ENCODE measurements around the gene GRK5. TPM values are rescaled to one million over a fixed set of nuclear protein-coding genes. Genes with fewer than 3 reads are reported as not detected.

The GRK5 gene
- total and polyA plus RNA-seq, 8 donors, result 10.9 to 95.9 (median 34.0) TPM

DNA sequence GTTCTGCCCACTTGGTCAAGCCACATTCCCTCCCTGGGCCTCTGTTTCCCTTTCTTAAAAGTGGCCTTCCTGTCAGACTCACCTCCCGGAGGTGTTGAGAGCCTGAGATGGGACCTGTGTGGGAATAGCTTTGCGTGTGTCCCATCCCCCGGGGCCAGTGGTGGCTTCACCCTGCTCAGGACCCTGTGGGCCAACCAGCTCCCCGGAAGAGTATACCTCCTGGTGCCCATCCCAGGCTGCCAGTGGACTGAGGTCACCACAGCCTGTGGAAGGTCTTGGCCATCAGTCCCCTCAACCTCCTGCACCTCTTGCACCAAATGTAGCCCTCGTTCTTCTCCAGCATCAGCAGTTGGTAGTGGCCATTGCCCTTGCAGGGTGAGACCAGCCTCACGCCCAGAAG, 190.0 kb downstream of the GRK5 start:
- TF ChIP-seq, protein P1, sequence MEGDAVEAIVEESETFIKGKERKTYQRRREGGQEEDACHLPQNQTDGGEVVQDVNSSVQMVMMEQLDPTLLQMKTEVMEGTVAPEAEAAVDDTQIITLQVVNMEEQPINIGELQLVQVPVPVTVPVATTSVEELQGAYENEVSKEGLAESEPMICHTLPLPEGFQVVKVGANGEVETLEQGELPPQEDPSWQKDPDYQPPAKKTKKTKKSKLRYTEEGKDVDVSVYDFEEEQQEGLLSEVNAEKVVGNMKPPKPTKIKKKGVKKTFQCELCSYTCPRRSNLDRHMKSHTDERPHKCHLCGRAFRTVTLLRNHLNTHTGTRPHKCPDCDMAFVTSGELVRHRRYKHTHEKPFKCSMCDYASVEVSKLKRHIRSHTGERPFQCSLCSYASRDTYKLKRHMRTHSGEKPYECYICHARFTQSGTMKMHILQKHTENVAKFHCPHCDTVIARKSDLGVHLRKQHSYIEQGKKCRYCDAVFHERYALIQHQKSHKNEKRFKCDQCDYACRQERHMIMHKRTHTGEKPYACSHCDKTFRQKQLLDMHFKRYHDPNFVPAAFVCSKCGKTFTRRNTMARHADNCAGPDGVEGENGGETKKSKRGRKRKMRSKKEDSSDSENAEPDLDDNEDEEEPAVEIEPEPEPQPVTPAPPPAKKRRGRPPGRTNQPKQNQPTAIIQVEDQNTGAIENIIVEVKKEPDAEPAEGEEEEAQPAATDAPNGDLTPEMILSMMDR (IDR thresholded peaks at IDR 0.05), result no peak
- TF ChIP-seq POLR2AphosphoS5 (IDR thresholded peaks at IDR 0.05), result no peak
- TF ChIP-seq POLR2A (IDR thresholded peaks at IDR 0.05), result no peak
- TF ChIP-seq EP300 (IDR thresholded peaks at IDR 0.05), result no peak
- WGBS, 5 donors, result 88 to 94% (median 90%) methylated on average over 6 of the region's 6 CpGs
- intact Hi-C loops (cut with DNase I; ENCODE audit: low total_unique reads), result no loop called here
- no peak overlapping the region for H3K4me3 ChIP-seq
- H3K4me1 ChIP-seq, result peaks cover 0 to 34% (median 14%) of the 10 kb centered on the region in 4 donors
- H3K36me3 ChIP-seq, result peaks cover 6 to 37% (median 37%) of the 10 kb centered on the region in 4 donors
- H3K9me3 ChIP-seq, result no peaks in the 10 kb centered on the region
- H3K27ac ChIP-seq, result peak overlapping the region in 1 of 5 donors; percentile 83
- H3K27me3 ChIP-seq, result no peaks in the 10 kb centered on the region
- DNase-seq, result no peak

DNA sequence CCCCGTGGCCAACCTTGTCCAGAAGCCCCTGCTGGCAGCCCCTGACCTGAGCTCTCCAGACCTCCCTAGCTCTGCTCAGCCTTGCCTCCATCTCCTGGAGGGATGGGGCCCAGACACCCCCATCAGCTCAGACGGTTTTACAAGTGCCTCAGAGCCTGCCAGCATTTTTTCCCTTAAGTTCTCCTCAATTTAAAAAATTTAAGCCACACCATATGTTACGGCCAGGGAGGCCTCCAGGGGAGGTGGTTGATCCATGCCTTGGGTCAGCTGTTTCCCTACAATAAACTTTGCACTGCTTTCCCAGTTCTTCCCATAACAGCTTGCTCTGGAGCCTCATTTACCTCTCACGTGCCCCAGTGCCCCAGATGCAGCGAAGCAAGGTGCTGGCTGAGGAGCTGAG, 191.6 kb downstream of the GRK5 start:
- peak in 1 of 2 donors; percentile 58 for DNase-seq
- peak overlapping the region in 3 of 5 donors; percentile 7 to 67 (median 21) for H3K27ac ChIP-seq
- no peaks in the 10 kb centered on the region for H3K27me3 ChIP-seq
- H3K4me1 ChIP-seq, result peaks cover 0 to 36% (median 13%) of the 10 kb centered on the region in 4 donors
- no peaks in the 10 kb centered on the region for H3K9me3 ChIP-seq
- peaks cover 6 to 37% (median 37%) of the 10 kb centered on the region in 4 donors for H3K36me3 ChIP-seq
- intact Hi-C loops (cut with DNase I; ENCODE audit: low total_unique reads), result no loop called here
- TF ChIP-seq POLR2A (IDR thresholded peaks at IDR 0.05), result no peak
- no peak for TF ChIP-seq EP300 (IDR thresholded peaks at IDR 0.05)
- TF ChIP-seq, protein P1 (IDR thresholded peaks at IDR 0.05), result no peak
- TF ChIP-seq POLR2AphosphoS5 (IDR thresholded peaks at IDR 0.05), result no peak
- H3K4me3 ChIP-seq, result no peak overlapping the region
- WGBS, 5 donors, result 65 to 78% (median 74%) methylated on average over 4 to 5 of the region's 5 CpGs

DNA sequence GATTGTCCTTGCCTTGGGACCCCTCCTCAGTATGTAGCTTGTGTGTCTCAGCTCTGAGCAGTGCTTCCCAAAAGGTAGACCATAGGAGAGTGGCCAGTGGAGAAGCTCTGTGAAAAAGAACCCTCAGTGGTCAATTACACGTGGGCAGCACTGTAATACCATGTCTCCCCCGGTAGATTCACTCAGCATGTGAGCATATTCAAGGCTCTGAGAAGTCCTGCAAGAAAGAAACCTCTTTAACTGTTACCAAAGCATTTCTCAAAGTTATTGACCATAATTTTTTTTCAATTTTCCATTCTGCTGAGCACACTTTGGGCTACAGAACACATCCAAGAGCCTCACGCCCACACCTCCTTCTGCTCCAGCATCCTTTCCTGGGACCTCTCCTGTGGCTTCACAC, 192.1 kb downstream of the GRK5 start:
- Histone ChIP-seq H3K27ac (peak overlapping the region in 2 of 5 donors; percentile 7 to 67), H3K9me3 (no peaks in the 10 kb centered on the region), H3K36me3 (peaks cover 6 to 37% (median 37%) of the 10 kb centered on the region in 4 donors), H3K27me3 (no peaks in the 10 kb centered on the region), H3K4me1 (peaks cover 0 to 39% (median 13%) of the 10 kb centered on the region in 4 donors), H3K4me3 (no peak overlapping the region)
- intact Hi-C loops (cut with DNase I; ENCODE audit: low total_unique reads), result no loop called here
- DNase-seq, result no peak
- 90 to 96% (median 92%) methylated on average over 3 of the region's 3 CpGs for WGBS, 5 donors
- TF ChIP-seq, protein P1 (IDR thresholded peaks at IDR 0.05), result no peak
- TF ChIP-seq EP300 (IDR thresholded peaks at IDR 0.05) (no peak), POLR2AphosphoS5 (IDR thresholded peaks at IDR 0.05) (no peak), POLR2A (IDR thresholded peaks at IDR 0.05) (no peak)

DNA sequence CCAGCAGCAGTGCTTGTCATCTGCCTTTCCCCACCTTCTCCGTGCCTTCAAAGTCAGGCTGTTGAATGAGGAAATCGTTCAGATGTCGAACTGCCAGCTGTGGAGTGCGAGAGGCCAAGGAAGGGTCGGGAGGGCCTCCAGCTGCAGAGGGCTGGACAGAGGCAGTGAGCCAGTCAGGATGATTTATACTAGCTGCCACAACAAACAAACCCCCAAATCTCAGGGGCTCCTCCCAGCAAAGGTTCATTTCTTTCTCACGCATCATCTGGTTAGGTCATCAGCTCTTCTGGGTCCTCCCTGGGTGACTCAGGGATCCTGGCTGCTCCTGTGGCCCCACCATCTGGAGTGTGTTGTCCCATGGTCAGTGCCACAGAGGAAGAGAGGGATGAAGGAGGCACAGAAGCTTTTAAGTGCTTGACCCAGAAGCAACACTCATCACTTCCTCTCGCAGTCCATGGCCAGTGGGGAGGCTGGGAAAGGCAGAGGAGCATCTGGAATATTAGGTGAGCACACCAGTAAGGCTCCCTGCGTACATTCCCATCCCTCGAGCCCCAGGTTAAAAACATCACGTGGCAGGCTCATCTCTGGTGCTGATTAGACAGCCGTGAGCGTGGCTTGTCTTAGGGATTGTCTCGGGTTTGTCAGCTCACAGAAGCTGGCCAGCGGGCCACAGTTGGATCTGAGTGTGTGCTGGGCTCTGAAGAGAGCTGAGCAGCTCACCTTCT, 194.5 kb downstream of the GRK5 start:
- intact Hi-C loops (cut with DNase I; ENCODE audit: low total_unique reads), result no loop called here
- H3K27me3 ChIP-seq, result no peaks in the 10 kb centered on the region
- H3K4me3 ChIP-seq, result no peak overlapping the region
- peak; percentile 50 to 67 for DNase-seq
- TF ChIP-seq POLR2AphosphoS5 (IDR thresholded peaks at IDR 0.05) (peak in 2 of 3 donors; percentile 45 to 84), EP300 (IDR thresholded peaks at IDR 0.05) (no peak)
- H3K9me3 ChIP-seq, result no peaks in the 10 kb centered on the region
- H3K27ac ChIP-seq, result peak overlapping the region; percentile 49 to 88 (median 69)
- H3K36me3 ChIP-seq, result peaks cover 4 to 33% (median 33%) of the 10 kb centered on the region in 4 donors
- WGBS, 5 donors, result 42 to 67% (median 54%) methylated on average over 7 to 14 of the region's 14 CpGs
- peaks cover 8 to 40% (median 10%) of the 10 kb centered on the region in 4 donors for H3K4me1 ChIP-seq

DNA sequence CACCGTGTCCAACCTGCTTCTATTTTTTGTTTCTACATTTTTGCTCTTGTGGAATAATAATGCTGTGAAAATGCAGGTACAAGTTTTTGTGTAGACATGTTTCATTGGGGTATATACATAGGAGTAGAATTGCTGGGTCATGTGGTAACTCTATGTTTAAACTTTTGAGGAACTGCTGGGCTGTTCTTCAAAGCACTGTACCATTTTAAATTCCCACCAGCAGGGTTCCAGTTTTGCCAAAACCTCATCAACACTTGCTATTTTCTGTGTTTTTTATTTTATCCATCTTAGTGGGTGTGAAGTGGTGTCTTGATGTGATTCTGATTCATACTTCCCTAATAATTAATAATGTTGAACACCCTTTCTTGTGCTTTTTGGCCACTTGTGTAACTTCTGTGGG, 196.6 kb downstream of the GRK5 start:
- peaks cover 10 to 56% (median 10%) of the 10 kb centered on the region in 4 donors for H3K4me1 ChIP-seq
- TF ChIP-seq POLR2AphosphoS5 (IDR thresholded peaks at IDR 0.05) (no peak), EP300 (IDR thresholded peaks at IDR 0.05) (no peak), POLR2A (IDR thresholded peaks at IDR 0.05) (no peak)
- TF ChIP-seq, protein P1 (IDR thresholded peaks at IDR 0.05), result no peak
- peak overlapping the region in 4 of 5 donors; percentile 47 to 88 (median 58) for H3K27ac ChIP-seq
- 92 to 100% (median 97%) methylated on average over 1 of the region's 1 CpG for WGBS, 5 donors
- no peaks in the 10 kb centered on the region for H3K9me3 ChIP-seq
- DNase-seq, result no peak
- no peaks in the 10 kb centered on the region for H3K27me3 ChIP-seq
- peaks cover 0 to 15% (median 13%) of the 10 kb centered on the region in 4 donors for H3K36me3 ChIP-seq
- no peak overlapping the region for H3K4me3 ChIP-seq
- intact Hi-C loops (cut with DNase I; ENCODE audit: low total_unique reads), result no loop called here
